Body of pancreas (tissue), 4 donors: ENCODE results near the gene GNAT2. TPM values are rescaled to one million over a fixed set of nuclear protein-coding genes. Genes with fewer than 3 reads are reported as not detected.

Experiments used
- ATAC-seq: fragments of 150-250 bp; one replicate; pipeline ENCODE4 v1.9.1; 2016
- DNase-seq, 4 donors: peaks; one replicate each; pipeline ENCODE4 v3.0.0-alpha.2; 2019
- H3K27ac ChIP-seq, 4 donors: fragments of 200-600 bp; sonication (generic); 1 replicate in 3 of 4; 2 replicates in 1 of 4; pipeline versions ENCODE4 v1.5.1 to v1.6.1; 2016 to 2019; ENCODE audit warnings: mild to moderate bottlenecking in 1 of 4, mixed read lengths in 1 of 4, moderate library complexity in 1 of 4
- H3K27me3 ChIP-seq, 2 donors: fragments of 200-600 bp; sonication (generic); one replicate each; pipeline ENCODE4 v1.6.0; 2016; ENCODE audit warnings: mild to moderate bottlenecking in 1 of 2
- H3K36me3 ChIP-seq, 2 donors: fragments of 200-600 bp; sonication (generic); replicated peaks in 1 of 2; 2 replicates each; pipeline ENCODE4 v1.5.1; 2016; ENCODE audit warnings: low read depth in 2 of 2; ENCODE audit not compliant: insufficient read depth in 1 of 2
- H3K4me1 ChIP-seq: fragments of 200-600 bp; sonication (generic); one replicate; pipeline ENCODE4 v1.6.0; 2016
- H3K4me3 ChIP-seq, 2 donors: fragments of 200-600 bp; sonication (generic); 1 replicate in 1 of 2; 2 replicates in 1 of 2; pipeline ENCODE4 v1.5.1; 2016 to 2019
- H3K9me3 ChIP-seq, 3 donors: fragments of 200-600 bp; sonication (generic); 1 replicate in 2 of 3; 2 replicates in 1 of 3; pipeline ENCODE4 v1.5.1; 2016
- POLR2A ChIP-seq, 3 donors: fragments of 450-650 bp; IDR thresholded peaks; one replicate each; pipeline ENCODE4 v1.6.1; 2016; ENCODE audit warnings: antibody characterized with exemption in 3 of 3, mild to moderate bottlenecking in 2 of 3
- WGBS, 2 donors: methylation state at CpG; one replicate each; pipeline ENCODE4 v1.1.5; 2017; 5-methylcytosine and 5-hydroxymethylcytosine counted together
- intact Hi-C: fragments of 100-400 bp; cut with DNase I; formaldehyde crosslinking; loops from one replicate; pipeline ENCODE4 v1.15.1; 2023
- total RNA-seq, 2 donors: library from RNA; depleted of rRNA; stranded (reverse); fragments of >200 nt; gene quantifications; one replicate each; pipeline ENCODE4 v1.1.0, GENCODE V29; 2016
- TF ChIP-seq, protein P1 (sequence below), 7 experiments: fragments of 450-650 bp in 4 of 7; fragments of 200-600 bp in 3 of 7; sonication (generic) in 3 of 7; IDR thresholded peaks; one replicate each; pipeline ENCODE4 v1.5.1; 2016 to 2019; ENCODE audit warnings: antibody characterized with exemption in 7 of 7

Gene GNAT2
- total RNA-seq, 2 donors from 2014 or later = not detected

DNA sequence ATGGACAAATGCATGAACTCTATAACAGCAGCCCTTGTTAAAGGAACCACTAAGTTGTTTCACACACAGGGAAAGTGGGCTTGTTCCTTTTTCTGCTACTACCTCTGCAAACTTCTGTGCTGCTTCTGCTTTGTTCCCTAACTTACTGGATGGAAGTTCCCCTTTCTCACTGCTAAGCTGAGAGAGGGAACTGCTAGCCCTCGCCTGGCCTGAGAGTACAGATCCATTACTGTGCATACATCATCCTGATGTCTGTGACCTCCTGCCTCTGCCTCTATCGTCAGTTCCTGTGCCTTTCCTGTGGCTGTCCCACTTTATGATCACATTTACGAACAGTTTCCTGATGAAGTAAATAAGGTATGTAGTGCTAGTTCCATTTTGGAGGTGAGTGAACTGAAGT is 3.5 kb downstream of the GNAT2 start:
- Histone ChIP-seq H3K27ac (peak overlapping the region in 1 of 4 donors; percentile 83), H3K36me3 (no peaks in the 10 kb centered on the region), H3K4me3 (no peak overlapping the region), H3K9me3 (no peaks in the 10 kb centered on the region), H3K4me1 (peaks cover 16% of the 10 kb centered on the region), H3K27me3 (no peaks in the 10 kb centered on the region)
- ATAC-seq = no peak
- WGBS, 2 donors = 40 to 60% methylated on average over 3 of the region's 3 CpGs
- DNase-seq = peak in 1 of 4 donors; percentile 75
- intact Hi-C loops = no loop called here
- TF ChIP-seq POLR2A (IDR thresholded peaks at IDR 0.05) = peak in 1 of 3 donors; percentile 49
- TF ChIP-seq, protein P1, sequence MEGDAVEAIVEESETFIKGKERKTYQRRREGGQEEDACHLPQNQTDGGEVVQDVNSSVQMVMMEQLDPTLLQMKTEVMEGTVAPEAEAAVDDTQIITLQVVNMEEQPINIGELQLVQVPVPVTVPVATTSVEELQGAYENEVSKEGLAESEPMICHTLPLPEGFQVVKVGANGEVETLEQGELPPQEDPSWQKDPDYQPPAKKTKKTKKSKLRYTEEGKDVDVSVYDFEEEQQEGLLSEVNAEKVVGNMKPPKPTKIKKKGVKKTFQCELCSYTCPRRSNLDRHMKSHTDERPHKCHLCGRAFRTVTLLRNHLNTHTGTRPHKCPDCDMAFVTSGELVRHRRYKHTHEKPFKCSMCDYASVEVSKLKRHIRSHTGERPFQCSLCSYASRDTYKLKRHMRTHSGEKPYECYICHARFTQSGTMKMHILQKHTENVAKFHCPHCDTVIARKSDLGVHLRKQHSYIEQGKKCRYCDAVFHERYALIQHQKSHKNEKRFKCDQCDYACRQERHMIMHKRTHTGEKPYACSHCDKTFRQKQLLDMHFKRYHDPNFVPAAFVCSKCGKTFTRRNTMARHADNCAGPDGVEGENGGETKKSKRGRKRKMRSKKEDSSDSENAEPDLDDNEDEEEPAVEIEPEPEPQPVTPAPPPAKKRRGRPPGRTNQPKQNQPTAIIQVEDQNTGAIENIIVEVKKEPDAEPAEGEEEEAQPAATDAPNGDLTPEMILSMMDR (IDR thresholded peaks at IDR 0.05) = no peak

DNA sequence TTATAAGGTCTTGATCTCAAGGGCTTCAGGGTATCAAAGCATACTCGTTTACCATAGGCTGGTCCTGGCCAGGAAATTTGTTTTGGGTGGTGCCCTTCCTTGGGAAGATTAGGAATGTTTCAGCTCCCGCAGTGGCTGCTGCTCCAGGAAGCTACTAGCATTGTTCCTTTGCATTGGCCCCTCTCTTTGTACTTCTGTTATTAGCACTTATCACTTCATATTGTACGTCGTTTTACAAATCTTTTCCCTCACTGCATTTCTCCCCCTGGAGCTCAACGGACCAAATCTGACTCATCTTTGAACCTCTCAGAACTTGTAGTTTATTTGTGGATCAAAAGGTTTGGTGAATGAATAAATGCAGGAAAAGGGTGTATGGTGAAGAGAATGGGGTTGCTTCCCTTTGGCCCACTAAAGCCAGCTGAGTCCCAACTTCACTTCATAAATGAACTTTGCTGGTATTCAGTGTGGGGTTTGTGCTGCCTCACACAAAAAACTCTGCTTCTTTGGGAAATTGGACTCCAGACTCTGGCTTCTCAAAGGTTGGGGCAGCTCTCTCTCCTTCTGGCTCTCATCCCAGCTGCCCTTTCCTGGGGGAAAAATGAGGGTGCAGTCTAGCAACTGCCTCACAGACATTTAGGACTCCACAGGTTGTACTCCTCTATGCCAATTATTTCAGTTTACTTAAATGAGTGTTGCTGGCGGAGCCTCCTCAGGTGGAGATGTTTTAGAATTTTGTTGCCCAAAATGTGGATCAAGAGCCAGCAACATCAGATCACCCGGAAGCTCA is 5.9 kb downstream of the GNAT2 start:
- no peak overlapping the region for H3K4me3 ChIP-seq
- no peaks in the 10 kb centered on the region for H3K36me3 ChIP-seq
- 62 to 66% methylated on average over 7 of the region's 7 CpGs for WGBS, 2 donors
- H3K4me1 ChIP-seq = peaks cover 5% of the 10 kb centered on the region
- H3K9me3 ChIP-seq = no peaks in the 10 kb centered on the region
- no peaks in the 10 kb centered on the region for H3K27me3 ChIP-seq
- TF ChIP-seq, protein P1 (IDR thresholded peaks at IDR 0.05) = no peak
- TF ChIP-seq POLR2A (IDR thresholded peaks at IDR 0.05) = no peak
- no peak overlapping the region for H3K27ac ChIP-seq
- intact Hi-C loops = no loop called here
- ATAC-seq = no peak
- no peak for DNase-seq

DNA sequence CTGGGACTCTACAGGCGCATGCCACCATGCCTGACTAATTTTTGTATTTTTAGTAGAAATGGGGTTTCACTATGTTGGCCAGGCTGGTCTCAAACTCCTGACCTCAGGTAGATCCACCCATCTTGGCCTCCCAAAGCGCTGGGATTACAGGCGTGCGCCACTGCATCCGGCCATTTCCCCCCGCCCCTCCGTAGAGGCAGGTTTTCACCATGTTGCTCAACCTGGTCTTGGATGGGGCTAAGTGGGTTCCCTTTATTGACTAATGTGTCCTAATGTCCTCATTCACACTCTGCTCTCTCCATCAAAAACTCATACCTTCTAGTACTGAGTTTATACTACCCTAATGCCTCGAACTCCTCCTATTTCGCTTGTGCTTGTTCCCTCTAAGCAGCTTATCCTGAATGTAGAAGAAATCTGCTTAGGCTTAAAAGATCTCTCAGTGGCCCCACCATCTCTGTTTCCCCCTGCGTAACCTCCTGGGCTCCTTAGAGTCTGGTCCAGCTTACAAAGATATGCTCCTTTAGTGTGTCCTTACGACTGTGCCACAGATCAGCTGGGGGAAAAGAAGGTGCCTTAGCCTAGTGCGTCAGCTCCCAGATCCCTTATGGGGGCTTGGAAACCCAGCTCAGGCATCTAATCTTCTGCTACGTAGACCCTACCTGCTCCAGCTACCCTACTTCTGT is 8.0 kb downstream of the GNAT2 start:
- no peak overlapping the region for H3K4me3 ChIP-seq
- intact Hi-C loops = no loop called here
- ATAC-seq (no peak), DNase-seq (no peak)
- TF ChIP-seq, protein P1 (IDR thresholded peaks at IDR 0.05) = no peak
- no peak for TF ChIP-seq POLR2A (IDR thresholded peaks at IDR 0.05)
- H3K27ac ChIP-seq = no peak overlapping the region
- H3K27me3 ChIP-seq = no peaks in the 10 kb centered on the region
- no peaks in the 10 kb centered on the region for H3K9me3 ChIP-seq
- H3K4me1 ChIP-seq = no peaks in the 10 kb centered on the region
- no peaks in the 10 kb centered on the region for H3K36me3 ChIP-seq
- WGBS, 2 donors = 84 to 94% methylated on average over 12 to 13 of the region's 13 CpGs

GRCh38 chr1:109610609-109611307 is 8.7 kb downstream of the GNAT2 start:
- H3K27me3 ChIP-seq = no peaks in the 10 kb centered on the region
- no peak for ATAC-seq
- WGBS, 2 donors = 57 to 76% methylated on average over 3 of the region's 3 CpGs
- TF ChIP-seq, protein P1 (IDR thresholded peaks at IDR 0.05) = no peak
- no peak for DNase-seq
- no peak overlapping the region for H3K4me3 ChIP-seq
- H3K4me1 ChIP-seq = no peaks in the 10 kb centered on the region
- intact Hi-C loops = no loop called here
- H3K9me3 ChIP-seq = no peaks in the 10 kb centered on the region
- no peaks in the 10 kb centered on the region for H3K36me3 ChIP-seq
- no peak overlapping the region for H3K27ac ChIP-seq
